ENCODE results near the gene MTTP. TPM values are rescaled to one million over a fixed set of nuclear protein-coding genes. Genes with fewer than 3 reads are reported as not detected.

Gene MTTP
- total RNA-seq, 2 experiments from 2014 or later = 0.25 to 0.57 TPM

DNA sequence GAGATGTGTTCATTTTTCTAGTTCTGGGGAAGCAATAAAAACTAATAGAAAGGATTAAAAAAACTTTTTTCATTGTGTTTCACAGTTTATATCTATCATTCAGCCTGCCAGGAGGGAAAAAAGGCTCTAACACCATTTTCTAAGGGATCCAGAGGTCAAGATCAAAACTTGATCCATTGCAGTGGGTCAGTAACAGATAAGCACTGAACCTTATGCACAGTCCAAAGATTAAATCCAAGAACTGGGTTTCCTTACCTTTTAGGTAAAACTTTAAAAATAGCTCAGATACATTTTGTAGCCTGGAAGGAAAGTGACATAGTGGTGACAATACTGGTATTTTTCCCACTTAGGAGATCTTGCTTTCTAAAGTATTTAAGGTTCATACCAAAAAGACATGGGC lies 12.7 kb downstream of the MTTP start:
- no peak for TF ChIP-seq EZH2phosphoT487 (IDR thresholded peaks at IDR 0.05; ENCODE audit: borderline replicate concordance, low read depth, low read length)
- TF ChIP-seq, protein P1, sequence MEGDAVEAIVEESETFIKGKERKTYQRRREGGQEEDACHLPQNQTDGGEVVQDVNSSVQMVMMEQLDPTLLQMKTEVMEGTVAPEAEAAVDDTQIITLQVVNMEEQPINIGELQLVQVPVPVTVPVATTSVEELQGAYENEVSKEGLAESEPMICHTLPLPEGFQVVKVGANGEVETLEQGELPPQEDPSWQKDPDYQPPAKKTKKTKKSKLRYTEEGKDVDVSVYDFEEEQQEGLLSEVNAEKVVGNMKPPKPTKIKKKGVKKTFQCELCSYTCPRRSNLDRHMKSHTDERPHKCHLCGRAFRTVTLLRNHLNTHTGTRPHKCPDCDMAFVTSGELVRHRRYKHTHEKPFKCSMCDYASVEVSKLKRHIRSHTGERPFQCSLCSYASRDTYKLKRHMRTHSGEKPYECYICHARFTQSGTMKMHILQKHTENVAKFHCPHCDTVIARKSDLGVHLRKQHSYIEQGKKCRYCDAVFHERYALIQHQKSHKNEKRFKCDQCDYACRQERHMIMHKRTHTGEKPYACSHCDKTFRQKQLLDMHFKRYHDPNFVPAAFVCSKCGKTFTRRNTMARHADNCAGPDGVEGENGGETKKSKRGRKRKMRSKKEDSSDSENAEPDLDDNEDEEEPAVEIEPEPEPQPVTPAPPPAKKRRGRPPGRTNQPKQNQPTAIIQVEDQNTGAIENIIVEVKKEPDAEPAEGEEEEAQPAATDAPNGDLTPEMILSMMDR (conservative IDR thresholded peaks at IDR 0.05; ENCODE audit: low read length) = no peak
- Histone ChIP-seq H3K4me1 (ENCODE audit: insufficient read depth, low read length, poor library complexity, severe bottlenecking) (no peaks in the 10 kb centered on the region), H2AFZ (ENCODE audit: low read length) (no peak overlapping the region), H3K4me3 (ENCODE audit: low read depth, low read length, poor library complexity, severe bottlenecking) (no peak overlapping the region), H3K9me2 (ENCODE audit: insufficient read depth, low read length) (no peaks in the 10 kb centered on the region), H3K36me3 (ENCODE audit: insufficient read depth, low read length) (no peaks in the 10 kb centered on the region), H3K9me3 (ENCODE audit: low read length) (no peaks in the 10 kb centered on the region), H3K79me2 (ENCODE audit: insufficient read depth, low read depth, low read length) (no peaks in the 10 kb centered on the region), H3K4me2 (ENCODE audit: low read length) (no peak overlapping the region), H4K20me1 (ENCODE audit: insufficient read depth, low read length) (no peaks in the 10 kb centered on the region), H3K27ac (ENCODE audit: low read depth, low read length, poor library complexity, severe bottlenecking) (no peak overlapping the region)
- no TSS peak for BruUV-seq (replicated peaks)
- no peak for DNase-seq (ENCODE audit: low spot score)
- ChIA-PET POLR2A (interaction anchor here (1.4 kb wide), 1 partner anchor 17 kb away, joined by 5 read pairs; no protein-coding TSS in a partner anchor), CTCF (ENCODE audit: unreplicated experiment) (no interaction called here)
- intact Hi-C loops (cut with micrococcal nuclease; ENCODE audit: unreplicated experiment) = no loop called here

DNA sequence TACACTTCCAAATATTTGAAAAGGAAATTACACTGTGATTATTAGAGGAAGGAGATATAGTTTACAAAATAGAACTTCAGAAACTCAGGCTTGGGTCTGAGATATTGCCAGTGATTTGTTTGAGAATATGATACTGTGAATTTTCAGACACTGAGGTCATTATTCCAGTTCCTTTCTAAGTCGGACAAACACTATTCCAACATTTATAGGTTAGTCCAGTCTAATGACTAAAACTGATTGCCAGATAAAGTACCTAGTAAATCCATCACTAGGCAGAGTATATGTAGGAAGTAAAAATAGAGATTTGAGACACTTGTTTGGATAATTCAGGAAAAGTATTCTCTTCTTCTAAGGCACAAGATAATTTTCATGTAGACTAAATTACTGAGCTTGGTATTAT lies 13.2 kb downstream of the MTTP start:
- ChIA-PET POLR2A (interaction anchor here (1.4 kb wide), 1 partner anchor 16 kb away, joined by 5 read pairs; no protein-coding TSS in a partner anchor), CTCF (ENCODE audit: unreplicated experiment) (no interaction called here)
- H3K9me3 ChIP-seq (ENCODE audit: low read length) = no peaks in the 10 kb centered on the region
- H2AFZ ChIP-seq (ENCODE audit: low read length) = no peak overlapping the region
- H3K4me2 ChIP-seq (ENCODE audit: low read length) = no peak overlapping the region
- no peaks in the 10 kb centered on the region for H3K9me2 ChIP-seq (ENCODE audit: insufficient read depth, low read length)
- no peak for DNase-seq (ENCODE audit: low spot score)
- BruUV-seq (replicated peaks) = no TSS peak
- TF ChIP-seq, protein P1 (conservative IDR thresholded peaks at IDR 0.05; ENCODE audit: low read length) = no peak
- TF ChIP-seq EZH2phosphoT487 (IDR thresholded peaks at IDR 0.05; ENCODE audit: borderline replicate concordance, low read depth, low read length) = no peak
- intact Hi-C loops (cut with micrococcal nuclease; ENCODE audit: unreplicated experiment) = no loop called here
- no peaks in the 10 kb centered on the region for H3K79me2 ChIP-seq (ENCODE audit: insufficient read depth, low read depth, low read length)
- H3K4me1 ChIP-seq (ENCODE audit: insufficient read depth, low read length, poor library complexity, severe bottlenecking) = no peaks in the 10 kb centered on the region
- H3K27ac ChIP-seq (ENCODE audit: low read depth, low read length, poor library complexity, severe bottlenecking) = no peak overlapping the region
- H3K4me3 ChIP-seq (ENCODE audit: low read depth, low read length, poor library complexity, severe bottlenecking) = no peak overlapping the region
- no peaks in the 10 kb centered on the region for H4K20me1 ChIP-seq (ENCODE audit: insufficient read depth, low read length)
- no peaks in the 10 kb centered on the region for H3K36me3 ChIP-seq (ENCODE audit: insufficient read depth, low read length)

DNA sequence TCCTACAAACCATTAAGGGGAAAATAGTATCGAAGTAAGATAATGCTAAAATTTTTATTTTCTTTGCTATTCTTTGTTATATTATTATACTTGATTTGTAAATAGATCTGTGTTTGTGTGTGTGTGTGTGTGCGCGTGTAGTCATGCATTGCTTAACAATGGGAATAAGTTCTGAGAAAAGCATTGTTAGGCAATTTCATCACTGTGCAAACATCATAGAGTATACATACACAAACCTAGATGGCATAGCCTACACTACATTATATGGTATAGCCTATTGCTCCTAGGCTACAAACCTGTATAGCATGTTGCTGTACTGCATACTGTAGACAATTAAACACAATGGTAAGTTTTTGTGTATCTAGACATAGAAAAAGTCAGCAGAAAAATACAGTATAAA lies 17.1 kb downstream of the MTTP start:
- ChIA-PET CTCF (ENCODE audit: unreplicated experiment) (no interaction called here), POLR2A (interaction anchor here (0.6 kb wide), 1 partner anchor 115 kb away, joined by 3 read pairs; no protein-coding TSS in a partner anchor)
- Histone ChIP-seq H3K9me3 (ENCODE audit: low read length) (no peaks in the 10 kb centered on the region), H3K79me2 (ENCODE audit: insufficient read depth, low read depth, low read length) (no peaks in the 10 kb centered on the region), H2AFZ (ENCODE audit: low read length) (no peak overlapping the region), H3K4me2 (ENCODE audit: low read length) (no peak overlapping the region), H3K36me3 (ENCODE audit: insufficient read depth, low read length) (no peaks in the 10 kb centered on the region), H3K4me1 (ENCODE audit: insufficient read depth, low read length, poor library complexity, severe bottlenecking) (no peaks in the 10 kb centered on the region), H3K4me3 (ENCODE audit: low read depth, low read length, poor library complexity, severe bottlenecking) (no peak overlapping the region), H4K20me1 (ENCODE audit: insufficient read depth, low read length) (no peaks in the 10 kb centered on the region), H3K27ac (ENCODE audit: low read depth, low read length, poor library complexity, severe bottlenecking) (no peak overlapping the region), H3K9me2 (ENCODE audit: insufficient read depth, low read length) (no peaks in the 10 kb centered on the region)
- BruUV-seq (replicated peaks) = no TSS peak
- no peak for TF ChIP-seq EZH2phosphoT487 (IDR thresholded peaks at IDR 0.05; ENCODE audit: borderline replicate concordance, low read depth, low read length)
- TF ChIP-seq, protein P1 (conservative IDR thresholded peaks at IDR 0.05; ENCODE audit: low read length) = no peak
- no peak for DNase-seq (ENCODE audit: low spot score)
- intact Hi-C loops (cut with micrococcal nuclease; ENCODE audit: unreplicated experiment) = no loop called here

Measured in OCI-LY7 (cell line).